ENCODE measurements around the gene NOX1. TPM values are rescaled to one million over a fixed set of nuclear protein-coding genes. Genes with fewer than 3 reads are reported as not detected.

Gene NOX1
- total RNA-seq, 1 donor: not detected

GRCh38 chrX:100880368-100880767, 6.2 kb upstream of the NOX1 start:
- Histone ChIP-seq H4K20me1 (ENCODE audit: insufficient read depth, low read length) (no peaks in the 10 kb centered on the region), H2AFZ (ENCODE audit: low read length) (no peak overlapping the region), H3K79me2 (ENCODE audit: insufficient read depth, low read length) (no peaks in the 10 kb centered on the region), H3K4me3 (ENCODE audit: insufficient read depth, low read length) (no peak overlapping the region), H3K4me1 (ENCODE audit: insufficient read depth, low read length) (no peaks in the 10 kb centered on the region), H3K27me3 (ENCODE audit: insufficient read depth, low read length) (peaks cover 10% of the 10 kb centered on the region), H3K27ac (ENCODE audit: low read depth, low read length) (no peak overlapping the region), H3K36me3 (ENCODE audit: insufficient read depth, low read length) (no peaks in the 10 kb centered on the region), H3K4me2 (ENCODE audit: insufficient read depth, low read length) (no peak overlapping the region), H3K9me3 (ENCODE audit: low read depth, low read length) (no peaks in the 10 kb centered on the region)
- TF ChIP-seq CTCF (IDR thresholded peaks at IDR 0.05; ENCODE audit: extremely low read depth, low read depth, low read length): no peak
- DNase-seq (ENCODE audit: insufficient read length, low spot score, missing footprints): peak; percentile 52

- Histone ChIP-seq H3K9me3 (ENCODE audit: low read depth, low read length) (no peaks in the 10 kb centered on the region), H4K20me1 (ENCODE audit: insufficient read depth, low read length) (no peaks in the 10 kb centered on the region), H3K27me3 (ENCODE audit: insufficient read depth, low read length) (peaks cover 10% of the 10 kb centered on the region), H3K27ac (ENCODE audit: low read depth, low read length) (no peak overlapping the region), H3K4me2 (ENCODE audit: insufficient read depth, low read length) (no peak overlapping the region), H3K4me3 (ENCODE audit: insufficient read depth, low read length) (no peak overlapping the region), H3K4me1 (ENCODE audit: insufficient read depth, low read length) (no peaks in the 10 kb centered on the region), H3K79me2 (ENCODE audit: insufficient read depth, low read length) (no peaks in the 10 kb centered on the region), H3K36me3 (ENCODE audit: insufficient read depth, low read length) (no peaks in the 10 kb centered on the region), H2AFZ (ENCODE audit: low read length) (no peak overlapping the region)
- no peak for TF ChIP-seq CTCF (IDR thresholded peaks at IDR 0.05; ENCODE audit: extremely low read depth, low read depth, low read length)
- DNase-seq (ENCODE audit: insufficient read length, low spot score, missing footprints): no peak
Measured at GRCh38 chrX:100871594-100872560, 2.3 kb downstream of the NOX1 start.

- Histone ChIP-seq H3K4me3 (ENCODE audit: insufficient read depth, low read length) (no peak overlapping the region), H3K27ac (ENCODE audit: low read depth, low read length) (no peak overlapping the region), H3K79me2 (ENCODE audit: insufficient read depth, low read length) (no peaks in the 10 kb centered on the region), H3K27me3 (ENCODE audit: insufficient read depth, low read length) (peaks cover 10% of the 10 kb centered on the region), H4K20me1 (ENCODE audit: insufficient read depth, low read length) (no peaks in the 10 kb centered on the region), H3K36me3 (ENCODE audit: insufficient read depth, low read length) (no peaks in the 10 kb centered on the region), H3K4me1 (ENCODE audit: insufficient read depth, low read length) (no peaks in the 10 kb centered on the region), H2AFZ (ENCODE audit: low read length) (no peak overlapping the region), H3K9me3 (ENCODE audit: low read depth, low read length) (no peaks in the 10 kb centered on the region), H3K4me2 (ENCODE audit: insufficient read depth, low read length) (no peak overlapping the region)
- no peak for TF ChIP-seq CTCF (IDR thresholded peaks at IDR 0.05; ENCODE audit: extremely low read depth, low read depth, low read length)
- no peak for DNase-seq (ENCODE audit: insufficient read length, low spot score, missing footprints)
Measured at GRCh38 chrX:100870527-100870926, 3.6 kb downstream of the NOX1 start.

- no peaks in the 10 kb centered on the region for H3K9me3 ChIP-seq (ENCODE audit: low read depth, low read length)
- no peaks in the 10 kb centered on the region for H3K79me2 ChIP-seq (ENCODE audit: insufficient read depth, low read length)
- no peak for TF ChIP-seq CTCF (IDR thresholded peaks at IDR 0.05; ENCODE audit: extremely low read depth, low read depth, low read length)
- H3K4me3 ChIP-seq (ENCODE audit: insufficient read depth, low read length): no peak overlapping the region
- H3K36me3 ChIP-seq (ENCODE audit: insufficient read depth, low read length): no peaks in the 10 kb centered on the region
- no peak overlapping the region for H3K4me2 ChIP-seq (ENCODE audit: insufficient read depth, low read length)
- H3K27ac ChIP-seq (ENCODE audit: low read depth, low read length): no peak overlapping the region
- H4K20me1 ChIP-seq (ENCODE audit: insufficient read depth, low read length): no peaks in the 10 kb centered on the region
- H2AFZ ChIP-seq (ENCODE audit: low read length): no peak overlapping the region
- peaks cover 4% of the 10 kb centered on the region for H3K27me3 ChIP-seq (ENCODE audit: insufficient read depth, low read length)
- DNase-seq (ENCODE audit: insufficient read length, low spot score, missing footprints): no peak
- no peaks in the 10 kb centered on the region for H3K4me1 ChIP-seq (ENCODE audit: insufficient read depth, low read length)
Measured at GRCh38 chrX:100868273-100868672, 5.9 kb downstream of the NOX1 start.

Data from osteoblast (primary cell).